GM19372 (cell line): ENCODE measurements around the gene CEP295NL.
"Not testable (repeated sequence)": the region's sequence is repeated elsewhere in the genome, so short reads cannot be mapped to it uniquely, and the experiment has no call there.

ENCODE experiments used
- ATAC-seq: cut with Tn5 transposase; IDR thresholded peaks from one replicate; pipeline ENCODE4 v1.9.1; 2021; ENCODE audit warnings: mild to moderate bottlenecking, low read depth, moderate library complexity; ENCODE audit not compliant: unreplicated experiment

The CEP295NL gene

DNA sequence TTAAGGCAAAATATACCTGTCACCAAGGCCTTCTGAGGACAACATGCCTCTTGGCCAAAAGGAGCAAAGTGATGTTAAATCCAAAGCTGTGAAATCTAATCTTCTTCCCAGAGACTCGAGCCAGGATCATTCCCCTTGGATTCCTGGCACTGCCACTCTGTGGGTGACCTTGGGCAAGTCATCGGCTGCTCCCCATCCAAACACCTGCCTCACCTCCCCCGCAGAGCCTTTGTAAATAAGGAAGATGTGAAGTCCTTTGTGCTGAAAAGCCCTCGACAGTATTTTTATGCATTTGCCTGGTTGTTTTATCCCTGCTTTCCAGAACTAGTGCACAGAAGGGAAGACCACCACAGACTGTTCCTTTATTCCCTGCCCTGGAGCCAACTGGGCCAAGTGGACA lies 5.4 kb upstream of the CEP295NL start:
- no peak for ATAC-seq

DNA sequence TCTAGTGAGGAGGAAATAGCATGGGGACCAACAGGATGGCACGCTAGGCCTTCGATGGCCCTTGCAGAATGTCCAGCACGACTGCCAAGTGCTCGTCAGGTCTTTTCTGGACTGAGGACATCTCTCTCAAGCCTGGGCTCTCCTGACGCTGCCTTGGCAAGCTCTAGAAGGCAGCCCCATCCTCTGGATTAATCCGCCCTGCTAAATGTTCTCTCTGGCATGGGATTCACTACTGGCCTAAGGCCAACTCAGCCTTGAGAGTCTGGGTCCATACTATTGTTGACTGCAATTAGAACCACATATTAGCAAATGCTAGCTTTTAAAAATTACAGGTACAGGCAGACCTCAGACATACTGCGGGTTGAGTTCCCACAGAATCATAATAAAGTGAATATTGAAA lies 2.5 kb upstream of the CEP295NL start:
- ATAC-seq, result no peak

DNA sequence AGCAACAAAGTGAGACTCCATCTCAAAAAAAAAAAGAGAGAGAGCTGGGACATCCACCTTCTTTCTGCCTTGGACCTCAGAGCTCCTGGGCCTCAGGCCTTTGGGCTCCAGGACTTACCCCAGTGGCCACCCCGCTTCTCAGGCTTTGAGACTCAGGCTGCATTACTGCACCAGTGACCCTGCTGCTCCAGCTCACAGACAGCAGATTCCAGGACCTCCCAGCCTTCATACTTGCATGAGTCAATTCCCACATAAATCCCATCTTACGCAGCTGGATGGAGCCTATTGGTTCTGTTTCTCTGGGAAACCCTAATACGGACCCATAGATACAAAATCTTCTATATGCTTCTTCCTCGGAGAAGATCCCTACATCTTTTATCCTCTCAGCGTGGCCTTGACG lies 2.1 kb upstream of the CEP295NL start:
- no peak for ATAC-seq

DNA sequence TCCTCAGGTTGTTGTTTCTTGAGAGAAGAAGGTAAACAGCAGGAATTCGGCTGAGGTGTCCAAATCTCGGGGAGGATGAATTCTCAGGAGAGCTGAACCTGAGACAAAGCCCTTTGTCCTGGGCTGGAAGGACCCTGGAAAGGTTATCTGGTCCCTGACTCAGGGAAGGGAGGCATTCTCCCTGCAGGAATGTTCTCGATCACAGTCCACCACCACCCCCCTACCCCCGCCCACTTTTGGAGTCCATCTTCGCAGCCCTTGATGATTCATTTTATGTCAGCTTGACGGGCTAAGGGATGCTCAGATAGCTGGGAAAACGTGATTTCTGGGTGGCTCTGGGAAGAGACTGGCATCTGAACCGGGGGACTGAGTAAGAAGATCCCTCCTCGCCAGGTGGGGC lies 1.4 kb upstream of the CEP295NL start:
- no peak for ATAC-seq

DNA sequence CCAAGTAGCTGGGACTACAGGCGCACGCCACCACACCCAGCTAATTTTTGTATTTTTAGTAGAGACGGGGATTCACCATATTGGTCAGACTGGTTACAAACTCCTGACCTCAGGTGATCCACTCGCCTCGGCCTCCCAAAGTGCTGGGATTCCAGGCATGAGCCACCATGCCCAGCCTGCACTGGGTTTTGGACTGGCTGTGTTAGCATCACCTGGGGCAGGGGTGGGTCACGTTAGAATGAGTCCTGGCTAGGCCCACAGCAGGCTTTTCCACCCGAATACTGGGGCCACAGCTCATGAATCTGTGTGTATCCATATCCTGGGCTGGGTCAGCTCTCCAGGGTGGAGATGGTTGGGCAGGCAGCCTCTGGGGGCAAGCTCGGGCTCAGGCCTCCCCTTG lies 770 bp downstream of the CEP295NL start:
- not testable (repeated sequence) for ATAC-seq

DNA sequence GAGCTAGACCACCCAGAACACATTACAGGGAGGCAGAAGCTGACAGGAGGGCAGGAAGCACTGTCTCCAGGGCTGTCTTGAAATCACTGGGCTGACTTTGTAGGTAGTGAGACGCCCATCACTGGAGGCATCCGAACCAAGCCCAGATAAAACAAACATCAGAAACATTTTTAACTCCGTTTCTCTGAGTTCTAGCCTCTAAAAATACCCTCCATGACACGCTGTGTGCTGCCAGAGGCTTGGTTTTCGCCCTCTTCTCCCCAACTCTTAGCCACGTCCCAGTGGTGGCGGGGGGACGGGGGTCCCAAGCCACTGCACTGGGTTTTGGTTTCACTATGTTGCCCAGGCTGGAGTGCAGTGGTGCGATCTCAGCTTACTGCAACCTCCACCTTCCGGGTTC lies 1.2 kb downstream of the CEP295NL start:
- no peak for ATAC-seq

DNA sequence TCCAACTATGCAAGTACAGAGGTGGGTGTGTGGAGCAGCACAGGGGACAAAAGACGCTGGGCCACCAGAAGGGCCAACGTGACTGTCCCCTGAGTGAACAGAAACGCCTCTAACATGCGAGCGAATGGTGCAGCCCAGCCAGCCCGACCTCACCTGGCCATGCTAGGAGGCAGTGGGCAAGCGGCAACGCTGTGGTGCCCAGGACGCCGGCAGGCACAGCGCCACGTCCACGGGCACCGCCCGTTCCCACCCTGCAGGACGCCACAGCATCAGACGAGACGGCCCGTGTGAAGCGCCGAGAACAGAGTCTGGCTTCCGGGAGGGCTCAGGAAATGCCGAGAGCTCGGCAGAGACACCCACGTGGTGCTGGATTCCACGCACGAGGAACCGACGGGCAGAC lies 2.2 kb downstream of the CEP295NL start:
- ATAC-seq, result no peak

DNA sequence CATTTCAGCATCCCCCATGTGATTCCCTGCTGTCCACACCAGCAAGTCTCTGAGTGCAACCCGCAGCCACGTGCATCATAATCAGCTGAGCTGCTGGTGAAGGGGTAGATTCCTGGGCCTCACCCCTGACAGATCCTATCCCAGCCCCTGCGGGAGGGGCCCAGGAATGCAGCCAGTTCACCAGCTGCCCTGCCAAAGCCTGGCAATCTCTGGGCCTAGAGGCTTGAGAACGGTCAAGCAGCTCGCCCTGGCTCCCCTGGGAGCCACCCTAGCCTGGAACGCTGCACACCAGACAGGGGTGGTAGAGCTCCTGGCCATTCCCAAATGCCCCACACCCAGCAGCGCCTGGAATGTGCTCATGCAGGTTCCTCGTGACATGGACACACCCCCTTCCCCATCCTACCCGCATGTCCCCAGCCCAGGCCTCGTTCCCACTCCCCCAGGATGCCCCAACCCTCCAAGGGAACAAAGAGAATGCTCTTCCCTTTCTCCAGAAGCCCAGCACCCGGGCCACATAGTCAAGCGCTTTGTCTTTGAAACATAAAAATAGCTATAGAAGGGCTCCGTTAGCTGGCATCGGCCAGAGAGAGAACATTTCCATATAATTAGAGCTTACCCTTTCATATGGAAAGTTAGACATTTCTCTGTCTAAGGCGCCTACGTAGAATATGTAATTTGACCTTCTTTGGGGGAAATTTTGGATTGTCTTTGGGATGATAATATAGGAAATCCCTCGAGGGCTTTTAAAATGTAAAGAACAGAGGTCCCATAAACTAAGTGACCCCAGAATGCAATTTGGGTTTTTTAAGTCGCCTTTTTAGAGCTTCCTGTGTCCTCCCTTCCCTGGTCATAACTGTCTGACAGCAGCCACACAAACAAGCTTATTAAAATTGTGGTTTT lies 3.4 kb downstream of the CEP295NL start:
- no peak for ATAC-seq

DNA sequence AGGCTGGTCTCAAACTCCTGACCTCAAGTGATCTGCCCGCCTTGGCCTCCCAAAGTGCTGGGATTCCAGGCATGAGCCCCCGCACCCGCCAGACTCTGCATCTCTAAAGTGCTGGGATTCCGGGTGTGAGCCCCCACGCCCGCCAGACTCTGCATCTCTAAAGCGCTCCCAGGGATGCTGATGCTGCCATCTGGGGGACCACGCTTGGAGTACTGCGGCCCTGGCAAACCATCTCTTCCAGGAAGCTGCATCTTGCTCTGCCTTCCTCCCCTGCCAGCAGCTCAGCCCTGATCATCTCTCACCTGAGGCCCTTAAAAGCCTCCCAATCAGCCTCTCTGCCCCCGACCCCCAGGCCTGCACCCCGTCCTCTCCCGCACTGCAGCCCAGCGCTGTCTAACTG lies 4.1 kb downstream of the CEP295NL start:
- no peak for ATAC-seq

DNA sequence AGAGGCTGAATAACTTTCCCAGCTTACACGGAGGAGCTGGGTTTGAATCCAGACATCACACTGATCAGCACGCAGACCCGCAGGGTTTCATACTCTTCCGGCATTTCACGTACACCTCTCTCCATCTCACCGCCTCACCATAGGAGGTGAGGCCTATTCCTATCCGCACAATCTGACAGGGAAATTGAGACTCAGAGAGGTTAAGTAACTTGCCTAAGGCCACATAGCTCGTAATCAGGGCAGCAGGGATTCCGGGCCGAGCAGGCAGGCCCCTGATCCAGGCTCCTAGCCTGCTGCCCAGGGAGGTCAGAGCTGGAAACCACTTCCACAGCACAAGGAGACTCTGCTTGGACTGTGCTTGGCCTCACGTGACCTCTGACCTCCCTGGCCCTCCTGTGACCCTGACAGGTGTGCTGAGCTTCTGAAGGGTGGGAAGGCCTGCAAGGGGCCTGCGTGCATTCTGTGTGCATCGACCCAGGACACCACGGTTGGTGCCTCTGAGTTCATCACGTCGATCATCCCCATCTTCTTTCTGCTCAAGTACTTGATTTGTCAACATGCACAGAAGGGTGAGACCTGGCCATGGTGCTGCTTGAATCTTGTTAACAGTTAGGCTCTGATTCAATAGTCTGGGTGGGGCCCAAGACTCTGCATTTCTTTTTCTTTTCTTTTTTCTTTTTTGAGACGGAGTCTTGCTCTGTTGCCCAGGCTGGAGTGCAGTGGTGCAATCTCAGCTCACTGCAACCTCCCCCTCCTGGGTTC lies 4.7 kb downstream of the CEP295NL start:
- no peak for ATAC-seq

DNA sequence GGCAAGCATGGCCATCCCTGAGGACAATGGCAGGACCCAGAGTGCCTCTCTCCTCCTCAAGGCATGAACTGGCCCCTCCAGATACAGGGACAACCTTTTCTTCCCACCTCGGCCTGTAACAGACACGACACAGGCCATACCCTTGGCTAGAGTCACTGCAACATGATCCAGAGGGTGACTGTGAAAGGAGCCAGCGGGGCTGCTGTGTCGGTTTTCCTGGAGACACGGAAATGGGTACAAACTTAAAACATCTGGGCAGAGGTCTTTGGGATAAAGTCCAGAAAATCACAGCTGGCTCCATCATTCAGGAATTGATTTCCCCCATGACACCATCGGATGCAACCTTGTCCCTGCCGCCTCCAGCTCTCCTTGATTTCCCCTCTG lies 5.3 kb downstream of the CEP295NL start:
- no peak for ATAC-seq

DNA sequence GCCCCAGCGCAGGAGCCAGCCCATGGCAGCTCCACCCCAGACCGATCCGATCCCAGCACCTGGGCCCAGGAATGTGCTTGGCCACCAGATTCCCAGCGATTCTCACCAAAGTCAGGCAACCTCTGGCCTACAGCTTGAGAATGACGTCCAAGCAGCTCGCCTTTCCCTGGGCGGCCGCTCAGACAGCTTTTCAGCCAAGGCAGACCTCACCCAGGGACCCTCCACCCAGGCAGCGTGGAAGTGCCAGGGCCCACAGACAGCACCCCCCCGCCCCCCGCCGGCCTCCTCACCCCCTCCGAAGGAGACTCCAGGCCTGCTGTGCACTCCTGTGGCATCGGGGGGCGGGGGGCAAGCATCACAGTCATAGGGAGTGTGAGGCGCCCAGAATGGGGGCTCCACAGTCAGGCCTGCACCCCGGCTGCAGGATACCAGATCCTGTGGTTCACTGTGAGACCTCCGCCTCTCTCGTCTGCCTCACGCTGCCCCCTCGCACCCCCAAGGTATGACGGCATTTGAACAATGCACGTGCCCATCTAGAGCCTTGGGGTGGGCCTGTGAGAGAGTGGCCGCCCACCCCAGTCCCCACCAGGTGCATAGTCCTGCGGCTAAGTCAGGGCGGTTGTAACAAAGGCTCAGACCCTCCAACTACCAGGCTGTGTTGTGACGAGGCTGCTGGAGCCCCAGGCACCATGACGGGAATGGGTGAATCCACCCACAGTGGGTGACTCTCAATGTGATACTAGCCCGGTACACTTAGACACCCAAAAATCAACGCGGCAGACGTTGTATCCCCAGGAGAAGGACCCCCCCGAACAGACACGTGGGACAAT lies 6.0 kb downstream of the CEP295NL start:
- ATAC-seq, result no peak

DNA sequence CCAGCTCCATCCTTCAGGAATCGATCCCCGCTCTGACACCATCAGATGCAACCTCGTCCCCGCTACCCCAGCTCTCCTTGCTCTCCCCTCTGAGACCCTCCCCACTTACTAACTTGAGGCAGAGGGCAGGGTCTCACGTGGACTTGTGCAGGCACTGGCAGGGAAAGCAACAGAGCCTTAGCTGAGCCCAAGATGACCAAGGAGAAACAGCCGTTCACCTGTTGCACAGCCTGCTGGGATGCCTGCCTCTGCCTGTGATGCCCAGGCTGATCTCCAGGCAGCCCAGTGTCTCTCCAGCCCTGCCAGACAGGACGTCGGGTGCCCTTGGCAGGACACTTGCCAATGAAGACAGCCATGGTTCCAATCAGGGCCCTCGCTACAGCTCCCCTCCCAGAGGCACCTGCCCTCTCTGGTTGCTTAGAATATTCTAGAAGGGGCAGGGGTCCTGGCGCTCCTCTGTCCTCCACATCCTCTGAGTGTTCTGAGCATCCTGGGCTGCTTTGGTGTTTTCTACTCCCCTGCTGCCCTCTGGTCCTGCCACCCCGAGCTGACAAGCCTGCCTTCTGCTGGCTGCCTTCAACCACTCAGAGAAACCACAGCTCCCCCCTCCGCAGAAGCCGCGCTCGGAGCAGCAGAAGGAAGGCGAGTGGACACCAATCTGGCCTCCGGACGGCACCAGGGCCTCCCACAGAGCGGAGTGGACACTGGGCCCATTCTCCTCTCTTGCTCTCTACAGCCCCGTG lies 6.7 kb downstream of the CEP295NL start:
- no peak for ATAC-seq

DNA sequence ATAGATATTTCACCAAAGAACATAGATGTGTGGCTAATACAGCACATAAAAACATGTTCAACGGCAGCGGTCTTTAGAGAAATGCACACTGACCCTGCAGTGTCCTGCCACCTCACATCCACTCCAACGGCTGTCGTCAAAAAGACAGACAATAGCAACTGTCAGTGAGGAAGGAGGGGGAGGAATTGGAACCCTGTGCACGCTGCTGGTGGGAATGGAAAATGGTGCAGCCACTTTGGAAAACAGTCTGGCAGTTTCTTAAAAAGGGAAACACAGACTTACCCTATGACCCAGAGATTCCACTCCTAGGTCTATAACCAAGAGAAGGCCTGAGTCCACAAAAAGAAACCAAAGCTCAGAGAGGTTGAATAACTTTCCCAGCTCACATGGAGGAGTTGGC lies 7.7 kb downstream of the CEP295NL start:
- no peak for ATAC-seq

DNA sequence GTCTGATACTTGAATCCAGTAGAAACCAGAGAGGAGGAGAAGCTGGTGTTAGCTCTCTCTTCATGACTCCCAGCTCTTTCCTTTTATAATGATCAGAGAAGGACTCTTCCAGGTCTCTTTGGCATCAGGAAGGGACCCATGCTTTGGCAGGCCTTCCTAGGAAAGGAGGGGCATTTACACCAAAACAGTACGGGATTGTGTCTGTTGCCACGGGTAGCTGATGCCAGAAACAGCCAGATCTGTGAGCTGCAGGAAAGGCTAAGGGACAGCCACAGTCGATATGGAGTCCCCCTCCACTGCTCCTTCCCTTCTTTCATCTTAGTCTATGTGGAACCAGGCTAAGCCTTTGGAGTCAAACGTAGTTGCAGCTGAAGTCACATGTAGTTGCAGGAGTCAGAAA lies 9.3 kb downstream of the CEP295NL start:
- ATAC-seq, result no peak

DNA sequence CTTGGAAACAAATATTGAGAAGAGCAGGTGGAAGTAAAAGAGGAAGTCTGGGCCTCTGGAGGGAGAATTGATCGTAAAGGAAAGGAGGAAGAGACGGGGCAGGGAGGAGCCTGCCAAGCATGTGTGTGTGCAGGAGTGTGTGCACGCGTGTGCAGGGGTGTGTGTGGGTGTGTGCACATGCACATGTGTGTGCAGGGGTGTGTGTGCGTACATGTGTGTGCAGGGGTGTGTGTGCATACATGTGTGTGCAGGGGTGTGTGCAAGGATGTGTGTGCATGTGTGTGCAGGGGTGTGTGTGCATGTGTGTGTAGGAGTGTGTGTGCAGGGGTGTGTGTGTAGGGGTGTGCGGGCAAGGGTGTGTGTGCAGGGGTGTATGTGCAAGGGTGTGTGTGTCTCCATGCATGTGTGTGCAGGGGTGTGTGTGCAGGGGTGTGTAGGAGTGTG lies 10.0 kb downstream of the CEP295NL start:
- no peak for ATAC-seq

DNA sequence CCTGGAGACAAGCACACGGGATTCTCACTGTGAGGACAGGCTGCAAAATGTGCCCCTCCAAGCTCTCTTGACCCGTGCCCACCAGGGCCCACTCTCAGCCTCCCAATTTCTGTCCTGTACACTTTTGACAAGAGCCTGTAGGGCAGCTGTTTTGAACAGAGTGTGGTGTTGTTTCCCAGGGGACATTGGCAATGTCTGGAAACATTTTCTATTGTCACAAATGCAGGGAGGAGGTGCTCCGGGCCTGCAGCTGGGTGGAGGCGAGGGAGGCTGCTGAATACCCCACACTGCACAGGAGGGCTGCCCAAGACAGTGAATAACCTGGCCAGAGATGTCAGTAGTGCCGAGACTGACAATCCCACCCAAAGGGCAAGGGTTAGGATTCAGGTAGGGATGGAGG lies 10.5 kb downstream of the CEP295NL start:
- no peak for ATAC-seq

DNA sequence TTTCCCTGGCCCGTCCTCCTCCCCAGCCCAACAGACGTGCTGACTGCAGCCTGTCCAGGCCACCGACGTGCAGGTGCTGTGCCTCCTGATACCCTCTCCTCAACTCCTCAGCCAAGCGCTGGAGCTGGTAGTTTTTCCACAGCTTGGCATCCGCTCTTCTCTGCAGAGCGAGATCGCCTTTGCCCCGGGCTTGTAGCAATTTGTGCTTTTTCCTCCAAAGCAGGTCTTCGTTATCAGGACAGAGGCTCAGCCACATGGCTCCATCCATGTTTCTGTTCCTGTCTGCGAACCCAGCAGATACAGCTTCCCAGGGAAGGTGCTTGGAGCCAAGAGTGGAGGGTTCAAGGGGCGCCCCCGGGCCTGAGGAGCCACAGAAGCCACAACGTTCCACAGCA lies 10.9 kb downstream of the CEP295NL start:
- no peak for ATAC-seq

DNA sequence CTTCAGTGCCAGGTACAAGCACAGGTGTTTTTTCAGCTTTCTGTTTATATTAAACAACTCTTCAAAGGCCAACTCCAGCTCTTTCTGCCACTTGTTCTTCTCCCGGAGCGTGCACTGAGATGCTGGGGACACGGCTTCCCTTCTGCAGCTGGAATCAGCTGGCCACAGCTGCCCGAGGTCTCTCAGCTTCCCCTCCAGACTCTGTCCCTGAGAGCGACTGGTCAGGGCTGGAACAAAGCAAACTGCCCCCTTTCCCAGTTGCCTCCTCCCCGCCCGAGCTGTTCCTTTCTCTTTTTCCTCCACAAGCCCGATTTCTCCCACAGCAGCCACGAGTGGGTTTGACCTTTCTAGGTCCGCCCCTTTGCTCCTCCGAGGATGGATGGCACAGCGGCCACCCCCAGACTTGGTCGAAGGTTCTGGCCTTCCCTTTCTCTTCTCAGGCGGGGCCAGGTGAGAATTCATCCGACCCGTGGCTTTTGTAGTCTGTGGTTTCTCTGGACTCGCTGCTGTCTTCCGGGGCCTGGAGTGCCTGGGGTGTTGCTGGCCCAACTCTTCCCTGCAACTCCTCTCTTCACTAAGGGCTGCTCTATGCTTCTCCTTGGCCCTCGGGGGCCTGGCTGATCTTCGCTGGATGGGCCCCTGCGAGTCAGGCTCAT lies 11.5 kb downstream of the CEP295NL start:
- no peak for ATAC-seq

DNA sequence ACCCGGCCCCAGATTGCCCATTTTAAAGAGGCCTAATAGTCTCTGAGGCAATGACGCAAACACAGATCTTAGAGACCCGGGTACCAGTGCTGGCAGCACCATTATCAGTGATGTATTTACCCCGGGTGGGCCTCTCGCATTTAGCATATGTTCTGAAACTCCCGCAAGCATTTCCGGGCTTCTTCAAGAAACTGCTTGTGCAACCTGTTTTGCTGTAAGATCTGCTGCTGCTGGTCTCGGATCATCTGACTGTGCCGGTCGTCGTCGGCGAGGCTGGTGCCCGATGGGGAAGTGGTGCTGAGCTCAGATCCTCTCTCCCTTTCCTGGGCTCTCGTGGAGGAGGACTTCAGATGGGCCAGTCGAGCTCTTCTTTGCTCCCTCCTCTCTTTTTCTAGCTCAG lies 12.5 kb downstream of the CEP295NL start:
- no peak for ATAC-seq
